ENCODE results near the gene FCN3.

The FCN3 gene

GRCh38 chr1:27360159-27361043, 14.2 kb downstream of the FCN3 start:
- DNase-seq (ENCODE audit: low read depth in 1 of 2, low spot score in 1 of 2) = no peak

- DNase-seq (ENCODE audit: low read depth in 1 of 2, low spot score in 1 of 2) = no peak
These were observed 14.8 kb downstream of the FCN3 start for GRCh38 chr1:27359822-27360158.

- DNase-seq (ENCODE audit: low read depth in 1 of 2, low spot score in 1 of 2) = no peak
These were observed 15.7 kb downstream of the FCN3 start for GRCh38 chr1:27358928-27359313.

GRCh38 chr1:27358038-27358927, 16.3 kb downstream of the FCN3 start:
- no peak for DNase-seq (ENCODE audit: low read depth in 1 of 2, low spot score in 1 of 2)

- peak; percentile 74 to 76 for DNase-seq (ENCODE audit: low read depth in 1 of 2, low spot score in 1 of 2)
These were observed 17.2 kb downstream of the FCN3 start for GRCh38 chr1:27357281-27358037.

- DNase-seq (ENCODE audit: low read depth in 1 of 2, low spot score in 1 of 2) = no peak
These were observed 17.9 kb downstream of the FCN3 start for GRCh38 chr1:27356619-27357280.

- DNase-seq (ENCODE audit: low read depth in 1 of 2, low spot score in 1 of 2) = no peak
These were observed 18.4 kb downstream of the FCN3 start for GRCh38 chr1:27356277-27356618.

GRCh38 chr1:27355683-27356082, 18.9 kb downstream of the FCN3 start:
- no peak for DNase-seq (ENCODE audit: low read depth in 1 of 2, low spot score in 1 of 2)

- no peak for DNase-seq (ENCODE audit: low read depth in 1 of 2, low spot score in 1 of 2)
These were observed 21.0 kb downstream of the FCN3 start for GRCh38 chr1:27353629-27354028.

GRCh38 chr1:27353166-27353565, 21.5 kb downstream of the FCN3 start:
- no peak for DNase-seq (ENCODE audit: low read depth in 1 of 2, low spot score in 1 of 2)

- no peak for DNase-seq (ENCODE audit: low read depth in 1 of 2, low spot score in 1 of 2)
These were observed 23.0 kb downstream of the FCN3 start for GRCh38 chr1:27351541-27352107.

- no peak for DNase-seq (ENCODE audit: low read depth in 1 of 2, low spot score in 1 of 2)
These were observed 23.7 kb downstream of the FCN3 start for GRCh38 chr1:27350663-27351540.

GRCh38 chr1:27349784-27350662, 24.6 kb downstream of the FCN3 start:
- no peak for DNase-seq (ENCODE audit: low read depth in 1 of 2, low spot score in 1 of 2)

GRCh38 chr1:27348861-27349783, 25.5 kb downstream of the FCN3 start:
- DNase-seq (ENCODE audit: low read depth in 1 of 2, low spot score in 1 of 2) = no peak

GRCh38 chr1:27346991-27347624, 27.5 kb downstream of the FCN3 start:
- no peak for DNase-seq (ENCODE audit: low read depth in 1 of 2, low spot score in 1 of 2)

- DNase-seq (ENCODE audit: low read depth in 1 of 2, low spot score in 1 of 2) = no peak
These were observed 28.3 kb downstream of the FCN3 start for GRCh38 chr1:27346357-27346756.

GRCh38 chr1:27345272-27345671, 29.4 kb downstream of the FCN3 start:
- DNase-seq (ENCODE audit: low read depth in 1 of 2, low spot score in 1 of 2) = no peak
